Keratinocyte (primary cell): ENCODE measurements around the gene ZMYM2.
"Not testable (repeated sequence)": the region's sequence is repeated elsewhere in the genome, so short reads cannot be mapped to it uniquely, and the experiment has no call there.

ENCODE experiments used
- EZH2 ChIP-seq: IDR thresholded peaks from one replicate; pipeline ENCODE4 v1.6.1; 2012; ENCODE audit warnings: inconsistent platforms, mild to moderate bottlenecking, low read length, moderate library complexity
- TF ChIP-seq, protein P1 (sequence below), 3 experiments: IDR thresholded peaks in 1 of 3; conservative IDR thresholded peaks in 1 of 3; optimal IDR thresholded peaks in 1 of 3; 2 replicates in 2 of 3; 3 replicates in 1 of 3; pipeline versions ENCODE3 to v1.5.1; 2011; ENCODE audit warnings: low read length in 3 of 3, mild to moderate bottlenecking in 3 of 3, moderate library complexity in 2 of 3, control low read depth in 1 of 3, inconsistent platforms in 1 of 3; ENCODE audit not compliant: insufficient read depth in 2 of 3; ENCODE audit errors: extremely low read depth in 1 of 3

GRCh38 chr13:19974498-19975009 is 16.0 kb downstream of the ZMYM2 start:
- TF ChIP-seq, protein P1, sequence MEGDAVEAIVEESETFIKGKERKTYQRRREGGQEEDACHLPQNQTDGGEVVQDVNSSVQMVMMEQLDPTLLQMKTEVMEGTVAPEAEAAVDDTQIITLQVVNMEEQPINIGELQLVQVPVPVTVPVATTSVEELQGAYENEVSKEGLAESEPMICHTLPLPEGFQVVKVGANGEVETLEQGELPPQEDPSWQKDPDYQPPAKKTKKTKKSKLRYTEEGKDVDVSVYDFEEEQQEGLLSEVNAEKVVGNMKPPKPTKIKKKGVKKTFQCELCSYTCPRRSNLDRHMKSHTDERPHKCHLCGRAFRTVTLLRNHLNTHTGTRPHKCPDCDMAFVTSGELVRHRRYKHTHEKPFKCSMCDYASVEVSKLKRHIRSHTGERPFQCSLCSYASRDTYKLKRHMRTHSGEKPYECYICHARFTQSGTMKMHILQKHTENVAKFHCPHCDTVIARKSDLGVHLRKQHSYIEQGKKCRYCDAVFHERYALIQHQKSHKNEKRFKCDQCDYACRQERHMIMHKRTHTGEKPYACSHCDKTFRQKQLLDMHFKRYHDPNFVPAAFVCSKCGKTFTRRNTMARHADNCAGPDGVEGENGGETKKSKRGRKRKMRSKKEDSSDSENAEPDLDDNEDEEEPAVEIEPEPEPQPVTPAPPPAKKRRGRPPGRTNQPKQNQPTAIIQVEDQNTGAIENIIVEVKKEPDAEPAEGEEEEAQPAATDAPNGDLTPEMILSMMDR (optimal IDR thresholded peaks at IDR 0.05 in 1 of 3, IDR thresholded peaks at IDR 0.05 in 1 of 3, conservative IDR thresholded peaks at IDR 0.05 in 1 of 3; ENCODE audit: extremely low read depth in 1 of 3, insufficient read depth in 2 of 3, low read length in 3 of 3), result not testable (repeated sequence)
- TF ChIP-seq EZH2, result not testable (repeated sequence)
